Measurements from ENCODE around the gene LAMTOR4. TPM values are rescaled to one million over a fixed set of nuclear protein-coding genes. Genes with fewer than 3 reads are reported as not detected.

LAMTOR4 gene
- total RNA-seq, 1 experiment from 2014 or later, result 229 TPM

Other genes with a start within 250 kb of the LAMTOR4 start
- gene TRIM4, start 229.4 kb upstream of the LAMTOR4 start, total RNA-seq (2014; rRNA removed; shearing (Covaris generic)), result 21.1 and 21.7 TPM in 2 replicates
- gene GJC3, start 219.3 kb upstream of the LAMTOR4 start, total RNA-seq (2014; rRNA removed; shearing (Covaris generic)), result 0.10 TPM in 1 of 2 replicates, not detected in the other
- gene AZGP1, start 172.9 kb upstream of the LAMTOR4 start, total RNA-seq (2014; rRNA removed; shearing (Covaris generic)), result 1.3 and 3.5 TPM in 2 replicates
- 9.1 and 12.2 TPM in 2 replicates for gene ZKSCAN1, start 133.3 kb upstream of the LAMTOR4 start, total RNA-seq (2014; rRNA removed; shearing (Covaris generic))
- gene ZSCAN21, start 99.1 kb upstream of the LAMTOR4 start, total RNA-seq (2014; rRNA removed; shearing (Covaris generic)), result 11.7 and 17.4 TPM in 2 replicates
- gene ZNF3, start 67.2 kb upstream of the LAMTOR4 start, total RNA-seq (2014; rRNA removed; shearing (Covaris generic)), result 32.3 and 32.5 TPM in 2 replicates
- gene COPS6, start 59.9 kb upstream of the LAMTOR4 start, total RNA-seq (2014; rRNA removed; shearing (Covaris generic)), result 76.6 and 95.4 TPM in 2 replicates
- 258 and 299 TPM in 2 replicates for gene MCM7, start 47.5 kb upstream of the LAMTOR4 start, total RNA-seq (2014; rRNA removed; shearing (Covaris generic))
- gene AP4M1, start 47.3 kb upstream of the LAMTOR4 start, total RNA-seq (2014; rRNA removed; shearing (Covaris generic)), result 20.0 and 29.6 TPM in 2 replicates
- 44.0 and 62.1 TPM in 2 replicates for gene TAF6, start 29.6 kb upstream of the LAMTOR4 start, total RNA-seq (2014; rRNA removed; shearing (Covaris generic))
- gene CNPY4, start 29.3 kb upstream of the LAMTOR4 start, total RNA-seq (2014; rRNA removed; shearing (Covaris generic)), result 31.9 and 33.1 TPM in 2 replicates
- 0.52 and 1.6 TPM in 2 replicates for gene MBLAC1, start 22.0 kb upstream of the LAMTOR4 start, total RNA-seq (2014; rRNA removed; shearing (Covaris generic))
- 7.7 and 8.0 TPM in 2 replicates for gene TRAPPC14, start 9.8 kb downstream of the LAMTOR4 start, total RNA-seq (2014; rRNA removed; shearing (Covaris generic))
- gene GAL3ST4, start 19.7 kb downstream of the LAMTOR4 start, total RNA-seq (2014; rRNA removed; shearing (Covaris generic)), result 0.33 and 0.62 TPM in 2 replicates
- gene GPC2, start 28.5 kb downstream of the LAMTOR4 start, total RNA-seq (2014; rRNA removed; shearing (Covaris generic)), result 0.95 and 3.6 TPM in 2 replicates
- gene STAG3, start 29.0 kb downstream of the LAMTOR4 start, total RNA-seq (2014; rRNA removed; shearing (Covaris generic)), result 0.35 TPM in 1 of 2 replicates, not detected in the other
- gene PVRIG, start 71.0 kb downstream of the LAMTOR4 start, total RNA-seq (2014; rRNA removed; shearing (Covaris generic)), result not detected in 2 replicates
- not detected in 2 replicates for gene SPDYE3, start 158.8 kb downstream of the LAMTOR4 start, total RNA-seq (2014; rRNA removed; shearing (Covaris generic))
- gene PILRB, start 209.2 kb downstream of the LAMTOR4 start, total RNA-seq (2014; rRNA removed; shearing (Covaris generic)), result 4.4 and 4.6 TPM in 2 replicates
- gene PILRA, start 224.6 kb downstream of the LAMTOR4 start, total RNA-seq (2014; rRNA removed; shearing (Covaris generic)), result 0.54 TPM in 1 of 2 replicates, not detected in the other

All from H4 (cell line).